GM13977 (cell line): ENCODE results near the gene ESM1.

Source experiments
- DNase-seq: peaks from one replicate; pipeline ENCODE4 v3.0.0; 2012; ENCODE audit warnings: low spot score
- in situ Hi-C: fragments of 300-500 bp; cut with MboI; formaldehyde crosslinking; loops from one replicate; pipeline ENCODE4 v1.12.0; 2022; ENCODE audit warnings: low sequenced_read_pairs, low pct_unique_long_range_greater_than_20kb, mixed read lengths, inconsistent platforms; ENCODE audit not compliant: unreplicated experiment
- TF ChIP-seq, protein P1 (sequence below): IDR thresholded peaks from 2 replicates; pipeline ENCODE4 v1.5.1; 2012; ENCODE audit warnings: mild to moderate bottlenecking, control low read depth; ENCODE audit not compliant: insufficient read depth; ENCODE audit errors: extremely low read depth, missing control alignments

ESM1 gene, protein sequence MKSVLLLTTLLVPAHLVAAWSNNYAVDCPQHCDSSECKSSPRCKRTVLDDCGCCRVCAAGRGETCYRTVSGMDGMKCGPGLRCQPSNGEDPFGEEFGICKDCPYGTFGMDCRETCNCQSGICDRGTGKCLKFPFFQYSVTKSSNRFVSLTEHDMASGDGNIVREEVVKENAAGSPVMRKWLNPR

DNA sequence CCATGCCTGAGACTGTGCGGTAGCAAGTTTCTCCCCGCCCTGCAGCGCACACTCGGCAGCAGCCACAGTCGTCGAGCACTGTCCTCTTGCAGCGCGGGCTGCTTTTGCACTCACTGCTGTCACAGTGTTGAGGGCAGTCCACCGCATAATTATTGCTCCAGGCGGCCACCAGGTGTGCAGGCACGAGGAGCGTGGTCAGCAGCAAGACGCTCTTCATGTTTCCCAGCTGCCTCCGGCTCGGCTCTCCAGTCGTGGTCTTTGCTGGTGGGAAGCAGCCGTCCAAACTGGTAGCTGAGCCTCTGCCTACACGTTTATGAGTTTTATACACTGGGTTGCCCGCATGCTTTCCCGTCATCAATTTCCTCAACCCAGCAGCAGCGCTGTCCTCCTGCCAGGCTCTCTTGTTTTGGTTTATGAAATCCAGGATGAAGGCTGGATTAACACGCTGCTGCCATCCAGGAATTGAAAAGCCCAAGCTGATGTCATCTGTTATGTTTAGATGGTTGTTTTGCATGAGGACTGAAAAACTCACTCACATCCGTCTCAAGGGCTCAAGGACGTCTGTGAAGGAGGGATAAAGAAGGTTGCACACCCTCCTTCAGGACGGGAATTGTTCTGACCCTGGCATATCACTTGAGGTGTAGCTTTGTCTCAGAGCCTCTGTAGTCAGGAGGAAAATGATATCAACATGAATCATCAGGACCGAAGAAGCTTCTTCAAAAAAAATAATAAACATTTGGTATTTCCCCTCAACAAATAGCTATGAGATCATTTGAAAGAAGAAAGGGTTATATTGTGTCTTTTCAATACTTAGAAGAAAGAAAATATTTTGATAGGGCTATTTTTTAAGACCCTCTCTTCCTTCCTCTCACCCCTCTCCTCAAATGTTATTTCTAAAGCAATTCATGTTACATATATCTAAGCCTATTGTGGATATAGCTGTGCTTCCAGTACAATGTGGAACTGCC is at the start of gene ESM1:
ESM1 (minus strand) TSS at position 293 of the 968 bp plus-strand sequence; CDS start at position 217, 76 bp downstream.
- in situ Hi-C loops: no loop called here
- DNase-seq: no peak
- TF ChIP-seq, protein P1, sequence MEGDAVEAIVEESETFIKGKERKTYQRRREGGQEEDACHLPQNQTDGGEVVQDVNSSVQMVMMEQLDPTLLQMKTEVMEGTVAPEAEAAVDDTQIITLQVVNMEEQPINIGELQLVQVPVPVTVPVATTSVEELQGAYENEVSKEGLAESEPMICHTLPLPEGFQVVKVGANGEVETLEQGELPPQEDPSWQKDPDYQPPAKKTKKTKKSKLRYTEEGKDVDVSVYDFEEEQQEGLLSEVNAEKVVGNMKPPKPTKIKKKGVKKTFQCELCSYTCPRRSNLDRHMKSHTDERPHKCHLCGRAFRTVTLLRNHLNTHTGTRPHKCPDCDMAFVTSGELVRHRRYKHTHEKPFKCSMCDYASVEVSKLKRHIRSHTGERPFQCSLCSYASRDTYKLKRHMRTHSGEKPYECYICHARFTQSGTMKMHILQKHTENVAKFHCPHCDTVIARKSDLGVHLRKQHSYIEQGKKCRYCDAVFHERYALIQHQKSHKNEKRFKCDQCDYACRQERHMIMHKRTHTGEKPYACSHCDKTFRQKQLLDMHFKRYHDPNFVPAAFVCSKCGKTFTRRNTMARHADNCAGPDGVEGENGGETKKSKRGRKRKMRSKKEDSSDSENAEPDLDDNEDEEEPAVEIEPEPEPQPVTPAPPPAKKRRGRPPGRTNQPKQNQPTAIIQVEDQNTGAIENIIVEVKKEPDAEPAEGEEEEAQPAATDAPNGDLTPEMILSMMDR: no peak

DNA sequence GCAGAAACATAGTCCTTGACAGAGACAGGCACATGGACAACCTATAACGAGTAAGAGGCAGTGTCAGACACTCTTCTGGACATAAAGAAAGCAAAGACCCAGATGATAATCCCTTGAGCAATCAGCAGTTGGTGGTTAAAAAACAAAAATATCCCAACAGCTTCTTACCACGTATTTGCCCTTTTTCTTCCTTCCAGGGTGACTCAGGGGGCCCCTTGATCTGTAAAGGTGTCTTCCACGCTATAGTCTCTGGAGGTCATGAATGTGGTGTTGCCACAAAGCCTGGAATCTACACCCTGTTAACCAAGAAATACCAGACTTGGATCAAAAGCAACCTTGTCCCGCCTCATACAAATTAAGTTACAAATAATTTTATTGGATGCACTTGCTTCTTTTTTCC is 48.2 kb upstream of the ESM1 start:
- no peak for DNase-seq

DNA sequence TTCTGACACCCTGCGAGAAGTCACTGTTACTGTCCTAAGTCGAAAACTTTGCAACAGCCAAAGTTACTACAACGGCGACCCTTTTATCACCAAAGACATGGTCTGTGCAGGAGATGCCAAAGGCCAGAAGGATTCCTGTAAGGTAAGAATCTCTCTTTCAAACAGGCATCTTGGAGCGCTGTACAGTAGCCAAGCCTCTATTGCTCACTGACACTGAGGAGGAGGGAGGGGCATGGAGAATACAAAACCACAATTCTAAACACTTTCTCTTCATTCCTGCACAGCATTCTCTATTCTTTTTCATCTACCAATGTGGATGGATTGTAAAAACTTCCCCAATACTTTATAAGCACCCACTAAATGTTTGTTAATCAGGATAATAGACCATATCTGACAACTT is 46.1 kb upstream of the ESM1 start:
- TF ChIP-seq, protein P1: no peak
- in situ Hi-C loops: no loop called here
- no peak for DNase-seq

More for the DNA sequence above, 48.2 kb upstream of the ESM1 start:
- in situ Hi-C loops: no loop called here
- TF ChIP-seq, protein P1: no peak

GRCh38 chr5:55030676-55031369 is 45.4 kb upstream of the ESM1 start:
- DNase-seq: no peak
- TF ChIP-seq, protein P1: no peak
- in situ Hi-C loops: no loop called here

- TF ChIP-seq, protein P1: no peak
- in situ Hi-C loops: no loop called here
- no peak for DNase-seq
These were observed 44.8 kb upstream of the ESM1 start for GRCh38 chr5:55030220-55030619.

- in situ Hi-C loops: no loop called here
- no peak for DNase-seq
- TF ChIP-seq, protein P1: no peak
These were observed 42.2 kb upstream of the ESM1 start for GRCh38 chr5:55027595-55027994.
